Measurements from ENCODE around the gene OR2G2.

OR2G2 gene

GRCh38 chr1:247588060-247588459 lies at the start of gene OR2G2:
TSS of gene OR2G2 (plus strand) at chr1:247588360. CDS start at chr1:247588360, 0 bp downstream.
- DNase-seq, result no peak

- no peak for DNase-seq
These were observed 49.6 kb upstream of the OR2G2 start for GRCh38 chr1:247538561-247538960.

GRCh38 chr1:247539215-247539614 lies 48.9 kb upstream of the OR2G2 start:
- DNase-seq, result no peak

DNA sequence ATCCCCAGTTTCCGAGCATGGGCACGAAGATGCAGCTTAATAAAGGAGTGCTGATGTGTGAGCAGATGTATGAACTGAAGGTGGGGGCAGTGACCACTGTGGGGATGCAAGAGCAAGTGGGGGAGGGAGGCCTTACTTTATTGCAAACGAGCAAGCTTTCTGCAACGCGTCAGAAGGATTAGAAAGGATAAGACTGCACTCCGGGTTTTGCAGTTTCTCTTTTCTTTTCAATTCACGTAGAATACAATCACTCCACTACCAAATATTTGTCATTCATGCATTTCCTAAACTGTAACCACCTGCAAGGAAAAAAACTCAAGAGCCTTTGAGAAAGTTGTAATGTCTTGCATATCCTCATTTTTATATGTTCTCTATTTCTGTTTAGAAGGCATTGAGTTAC lies 47.6 kb upstream of the OR2G2 start:
- no peak for DNase-seq

GRCh38 chr1:247542811-247543210 lies 45.3 kb upstream of the OR2G2 start:
- DNase-seq, result no peak

DNA sequence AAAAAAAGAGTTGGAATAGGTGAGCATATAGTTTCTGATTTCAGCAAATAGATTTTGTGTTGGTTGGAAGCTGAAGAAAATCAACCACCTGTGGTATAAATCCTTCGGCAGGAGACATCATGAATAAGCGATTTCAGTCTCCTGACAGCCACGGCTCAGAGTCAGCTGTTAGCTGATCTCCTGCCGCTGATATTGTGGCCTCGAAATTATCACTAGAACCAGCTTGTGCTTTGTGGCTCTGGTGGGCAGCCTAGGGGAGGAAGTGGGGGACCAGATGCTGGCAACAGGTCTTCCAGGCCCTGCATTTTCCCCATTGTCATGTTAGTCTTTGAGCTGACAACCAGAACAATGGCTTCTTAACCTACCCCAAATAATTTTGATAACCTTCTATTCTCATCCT lies 40.1 kb upstream of the OR2G2 start:
- DNase-seq, result no peak

GRCh38 chr1:247548769-247549182 lies 39.4 kb upstream of the OR2G2 start, which contains the start of gene GCSAML:
TSS of gene GCSAML (plus strand) at chr1:247549134. CDS start at chr1:247549192, 58 bp downstream.
- no peak for DNase-seq

GRCh38 chr1:247551721-247552120 lies 36.4 kb upstream of the OR2G2 start:
- no peak for DNase-seq

DNA sequence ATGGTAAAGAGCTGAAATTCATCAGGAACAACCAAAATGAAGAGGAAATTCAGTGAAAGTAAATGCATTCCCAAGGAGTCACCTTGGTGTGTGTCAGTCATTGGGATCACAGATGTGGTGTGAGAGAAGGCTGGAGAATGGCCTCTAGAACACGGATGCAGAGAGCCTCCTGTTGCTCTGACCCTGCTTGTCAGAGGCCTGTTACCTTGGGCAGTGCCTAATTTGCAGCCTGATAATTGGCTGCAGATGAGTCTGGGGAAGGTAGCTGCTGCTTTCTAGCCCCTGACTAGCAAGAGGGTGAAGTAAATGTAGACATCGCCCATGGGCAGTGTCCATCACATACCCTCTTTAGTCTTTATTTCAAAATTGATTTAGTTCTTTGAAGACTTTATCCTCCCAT lies 35.9 kb upstream of the OR2G2 start:
- no peak for DNase-seq

- DNase-seq, result no peak
These were observed 30.1 kb upstream of the OR2G2 start for GRCh38 chr1:247557926-247558674.

GRCh38 chr1:247561711-247562110 lies 26.4 kb upstream of the OR2G2 start:
- no peak for DNase-seq

GRCh38 chr1:247562198-247562597 lies 26.0 kb upstream of the OR2G2 start:
- no peak for DNase-seq

DNA sequence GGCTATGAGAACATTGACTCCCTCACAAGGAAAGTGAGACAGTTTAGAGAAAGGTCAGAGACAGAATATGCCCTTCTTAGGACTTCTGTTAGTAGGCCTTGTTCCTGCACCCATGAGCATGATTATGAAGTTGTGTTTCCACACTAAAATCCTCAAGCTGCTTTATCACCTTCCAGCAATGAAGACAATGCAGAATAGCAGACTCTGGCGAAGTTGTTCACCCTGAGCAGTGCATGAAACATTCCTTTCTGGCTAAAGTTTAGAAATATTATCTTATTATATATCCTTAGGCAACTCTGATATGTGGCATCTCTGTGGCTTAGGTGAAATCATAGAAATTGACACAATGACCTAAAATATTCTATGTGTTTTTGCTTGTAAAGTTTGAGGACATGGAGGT lies 13.9 kb upstream of the OR2G2 start:
- no peak for DNase-seq

- DNase-seq, result no peak
These were observed 13.5 kb upstream of the OR2G2 start for GRCh38 chr1:247574664-247575063.

- DNase-seq, result no peak
These were observed 11.6 kb upstream of the OR2G2 start for GRCh38 chr1:247576514-247576913.

GRCh38 chr1:247578946-247579460 lies 9.2 kb upstream of the OR2G2 start:
- DNase-seq, result no peak

- no peak for DNase-seq
These were observed 17.1 kb downstream of the OR2G2 start, which contains the start of gene OR2G3 for GRCh38 chr1:247605286-247605685. TSS of gene OR2G3 (plus strand) at chr1:247605586. CDS start at chr1:247605586, 0 bp downstream.

DNA sequence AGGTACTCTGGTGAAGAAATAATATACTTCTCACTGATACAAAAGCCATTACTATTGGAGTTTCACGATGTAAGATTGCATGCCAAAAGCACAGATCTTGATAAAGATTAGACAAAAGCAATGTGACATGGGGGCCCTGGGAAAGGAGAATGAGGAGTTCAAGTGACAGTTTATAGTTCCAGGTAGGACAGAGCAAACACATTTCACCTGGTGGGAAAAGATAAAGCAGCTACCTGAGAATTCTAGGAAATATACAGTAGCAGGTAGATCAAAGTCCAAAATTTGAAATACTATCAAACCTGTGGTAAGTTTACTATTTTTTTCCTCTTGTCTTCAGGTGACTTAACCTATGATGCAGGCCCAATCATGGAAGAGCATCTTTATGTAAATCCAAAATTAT lies 25.2 kb downstream of the OR2G2 start:
- DNase-seq, result no peak

GRCh38 chr1:247614625-247615024 lies 26.5 kb downstream of the OR2G2 start:
- no peak for DNase-seq

DNA sequence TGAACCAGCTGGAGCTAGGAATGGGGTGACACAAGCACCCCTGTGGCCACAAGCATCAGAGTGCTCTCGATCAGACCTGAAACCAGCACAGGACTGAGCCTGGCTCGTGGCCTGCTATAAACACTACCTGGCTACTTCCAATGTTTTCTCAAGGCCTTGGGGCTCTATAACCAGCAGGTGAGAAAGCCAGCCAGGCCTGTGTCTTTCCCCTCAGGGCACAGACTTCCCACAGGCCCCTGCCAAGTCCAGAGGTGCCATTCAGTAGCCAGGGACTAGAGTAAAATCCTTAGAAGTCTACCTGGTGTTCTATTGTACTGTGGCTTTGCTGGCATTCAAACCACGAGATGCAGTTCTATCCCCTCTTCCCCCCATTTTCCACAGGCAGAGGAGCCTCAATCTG lies 39.8 kb downstream of the OR2G2 start:
- DNase-seq, result no peak

DNA sequence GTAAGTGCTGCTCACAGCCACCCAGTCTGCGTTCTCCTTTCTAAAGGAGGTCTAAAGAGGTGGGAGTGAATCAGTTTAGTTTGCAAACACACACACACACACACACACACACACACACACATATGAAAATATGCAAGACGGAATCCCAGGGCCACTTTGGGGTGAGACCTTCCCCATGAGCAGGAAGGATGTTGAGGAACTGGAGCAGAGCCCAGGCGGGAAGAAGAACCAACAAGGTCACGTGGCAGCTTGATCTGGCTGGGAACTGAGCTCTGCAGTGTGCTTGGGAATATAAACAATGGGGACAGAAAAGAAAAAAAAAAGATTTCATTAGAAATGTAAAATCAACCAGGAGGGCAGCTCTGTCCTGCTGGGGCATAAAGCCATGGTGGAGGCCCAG lies 49.9 kb downstream of the OR2G2 start:
- no peak for DNase-seq

GRCh38 chr1:247638781-247639180 lies 50.6 kb downstream of the OR2G2 start:
- DNase-seq, result no peak
